ENCODE measurements around the gene FGF1.

FGF1 gene

DNA sequence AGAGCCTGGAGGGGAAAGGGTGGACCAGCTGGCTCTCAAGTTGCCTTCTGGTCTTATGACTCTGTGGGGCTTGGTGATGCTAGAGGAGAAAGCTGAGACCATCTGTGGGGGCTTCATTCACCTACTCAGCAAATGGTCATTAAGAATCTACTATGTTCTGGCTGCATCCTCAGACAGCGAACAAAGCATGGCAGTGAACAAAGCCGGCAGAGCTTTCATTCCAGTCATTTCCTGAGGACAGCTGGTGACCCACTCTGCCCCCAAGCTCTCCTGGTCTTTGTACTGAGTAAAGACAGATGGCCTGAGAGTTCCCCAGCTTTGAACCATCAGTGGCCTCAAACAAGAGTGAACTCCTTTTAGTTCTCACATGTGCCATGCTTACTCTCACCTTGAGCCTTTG is 48.0 kb downstream of the FGF1 start:
- TF ChIP-seq Cebpa-rat (IDR thresholded peaks at IDR 0.05): no peak
- Histone ChIP-seq H3K27me3 (no peaks in the 10 kb centered on the region), H4K20me1 (no peaks in the 10 kb centered on the region), H3K4me3 (no peak overlapping the region), H3K9ac (no peak overlapping the region), H3K36me3 (no peaks in the 10 kb centered on the region), H3K4me2 (no peak overlapping the region), H3K4me1 (peaks cover 12% of the 10 kb centered on the region), H3K27ac (no peak overlapping the region), H3K9me3 (no peaks in the 10 kb centered on the region)

DNA sequence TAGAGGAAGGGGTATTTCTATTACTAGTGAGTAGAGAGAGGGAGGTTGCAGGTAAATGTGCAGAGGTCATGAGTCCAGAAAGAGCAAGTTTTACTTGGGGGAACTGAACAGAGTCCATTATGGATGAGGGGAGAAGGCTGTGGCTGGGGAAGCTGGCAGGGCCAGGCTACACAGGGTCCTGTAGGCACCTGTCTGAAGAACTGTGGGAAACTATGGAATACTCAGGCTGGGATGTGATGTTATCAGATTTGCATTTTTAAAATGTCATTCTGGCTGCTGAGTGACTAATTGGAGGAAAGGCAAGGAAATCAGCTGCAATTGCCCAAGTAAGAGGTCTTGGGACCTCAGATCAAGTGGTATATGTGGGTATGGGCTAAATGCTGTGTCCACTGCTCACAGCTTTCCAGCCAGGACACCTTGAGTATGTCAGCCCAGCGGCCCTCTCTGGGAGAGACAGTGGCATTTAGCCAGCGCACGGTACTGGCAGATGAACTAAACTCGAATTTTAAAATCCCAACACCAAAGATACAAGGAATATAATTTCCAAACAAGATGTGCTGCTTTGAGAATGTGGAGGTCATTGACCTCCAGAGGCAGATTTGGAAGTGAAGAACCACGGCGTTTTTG is 49.1 kb downstream of the FGF1 start:
- no peak overlapping the region for H3K4me2 ChIP-seq
- H3K27ac ChIP-seq: no peak overlapping the region
- peaks cover 12% of the 10 kb centered on the region for H3K4me1 ChIP-seq
- no peak overlapping the region for H3K4me3 ChIP-seq
- no peak for TF ChIP-seq Cebpa-rat (IDR thresholded peaks at IDR 0.05)
- H3K9ac ChIP-seq: no peak overlapping the region
- H3K27me3 ChIP-seq: no peaks in the 10 kb centered on the region
- no peaks in the 10 kb centered on the region for H3K36me3 ChIP-seq
- H3K9me3 ChIP-seq: no peaks in the 10 kb centered on the region
- H4K20me1 ChIP-seq: no peaks in the 10 kb centered on the region

DNA sequence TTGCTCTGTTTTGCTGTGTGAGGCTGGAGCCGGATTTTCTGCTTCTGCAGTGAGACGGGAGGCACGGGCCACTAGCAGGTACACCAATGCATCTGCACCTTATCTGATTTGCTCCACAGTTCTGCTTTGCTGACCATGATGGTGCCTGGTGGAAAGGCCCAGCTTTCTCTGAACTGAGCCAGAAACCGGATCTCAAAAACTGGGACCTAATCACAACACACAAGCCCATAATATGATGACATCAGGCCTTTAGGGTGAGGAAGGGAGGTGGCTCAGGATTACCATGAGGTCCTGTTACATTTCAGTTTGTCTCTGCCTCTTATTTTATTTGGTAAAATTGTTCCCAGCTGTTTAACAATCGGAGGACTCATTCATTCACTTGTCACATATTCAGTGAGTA is 49.8 kb downstream of the FGF1 start:
- Histone ChIP-seq H3K27me3 (no peaks in the 10 kb centered on the region), H3K9ac (no peak overlapping the region), H3K27ac (no peak overlapping the region), H4K20me1 (no peaks in the 10 kb centered on the region), H3K4me1 (peaks cover 12% of the 10 kb centered on the region), H3K36me3 (no peaks in the 10 kb centered on the region), H3K4me2 (no peak overlapping the region), H3K4me3 (no peak overlapping the region), H3K9me3 (no peaks in the 10 kb centered on the region)
- no peak for TF ChIP-seq Cebpa-rat (IDR thresholded peaks at IDR 0.05)

DNA sequence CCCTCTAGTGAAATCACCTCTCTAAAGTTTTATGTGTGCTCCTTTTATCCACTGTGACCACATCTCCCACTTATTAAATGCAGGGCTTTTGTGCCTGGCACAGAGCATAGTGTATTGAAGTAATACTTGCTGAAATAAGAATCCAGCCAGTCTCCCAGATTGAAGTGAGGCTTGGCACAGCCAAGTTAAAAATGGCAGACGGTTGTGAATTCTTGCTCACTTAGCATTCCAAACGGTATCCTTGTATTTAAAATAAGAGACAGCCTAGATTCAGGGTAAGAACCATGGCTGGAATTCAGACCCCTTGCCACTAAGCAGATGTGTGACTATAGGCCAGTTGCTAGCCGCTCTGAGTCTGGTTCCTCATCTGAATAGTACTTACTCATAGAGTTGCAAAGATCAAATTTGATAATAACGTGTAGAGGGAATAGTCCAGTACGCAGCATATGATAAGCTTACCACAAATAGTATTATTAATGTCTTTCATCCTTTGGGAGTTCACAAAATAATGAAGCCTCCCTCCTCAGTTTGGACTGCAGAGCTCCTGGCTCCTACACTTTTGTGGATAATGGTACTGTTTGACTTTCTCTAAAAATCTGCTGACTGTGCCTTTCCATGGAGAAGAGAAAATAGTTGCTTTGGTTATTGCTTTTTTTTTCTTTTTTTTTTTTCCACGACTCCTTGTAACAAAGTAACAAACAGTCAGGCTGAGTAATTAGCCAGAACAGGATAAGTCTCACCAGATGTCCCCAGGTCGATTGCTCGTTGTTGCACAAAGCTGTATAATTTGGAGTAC is 51.5 kb downstream of the FGF1 start:
- no peak overlapping the region for H3K4me2 ChIP-seq
- no peaks in the 10 kb centered on the region for H4K20me1 ChIP-seq
- no peaks in the 10 kb centered on the region for H3K27me3 ChIP-seq
- H3K4me3 ChIP-seq: no peak overlapping the region
- H3K27ac ChIP-seq: no peak overlapping the region
- no peak for TF ChIP-seq Cebpa-rat (IDR thresholded peaks at IDR 0.05)
- H3K4me1 ChIP-seq: no peaks in the 10 kb centered on the region
- H3K9ac ChIP-seq: no peak overlapping the region
- no peaks in the 10 kb centered on the region for H3K9me3 ChIP-seq
- H3K36me3 ChIP-seq: no peaks in the 10 kb centered on the region

DNA sequence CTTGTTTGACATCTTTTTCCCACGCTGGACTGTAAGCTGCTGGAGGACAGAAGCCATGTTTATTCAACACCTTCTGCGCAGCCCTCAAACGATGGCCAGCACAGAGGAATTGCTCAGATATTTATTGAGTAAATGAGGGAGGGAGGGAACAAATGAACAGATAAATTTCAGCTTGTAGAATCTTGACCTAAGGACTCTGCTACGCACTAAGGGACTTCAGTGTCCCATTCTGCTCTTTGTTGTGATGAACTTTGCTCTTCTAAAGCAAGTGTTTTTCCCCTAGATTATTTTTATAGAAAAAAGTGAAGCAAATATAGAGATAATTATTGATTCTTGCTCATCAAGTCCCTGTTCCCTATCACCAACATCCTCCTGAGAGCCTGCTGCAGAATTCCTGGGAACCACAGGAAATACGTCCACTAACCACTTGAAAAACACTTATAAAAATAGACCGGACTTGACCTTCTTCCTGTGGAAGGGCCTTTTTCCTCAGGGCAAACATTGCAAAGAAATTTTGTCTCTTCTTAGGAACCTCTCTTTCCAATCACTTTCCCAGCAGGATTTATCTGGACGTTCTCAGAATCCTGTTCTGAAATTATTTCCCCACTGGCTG is 54.9 kb downstream of the FGF1 start:
- no peak overlapping the region for H3K27ac ChIP-seq
- H3K4me3 ChIP-seq: no peak overlapping the region
- H3K27me3 ChIP-seq: no peaks in the 10 kb centered on the region
- H3K4me1 ChIP-seq: no peaks in the 10 kb centered on the region
- TF ChIP-seq Cebpa-rat (IDR thresholded peaks at IDR 0.05): no peak
- H4K20me1 ChIP-seq: no peaks in the 10 kb centered on the region
- no peak overlapping the region for H3K9ac ChIP-seq
- H3K36me3 ChIP-seq: no peaks in the 10 kb centered on the region
- H3K4me2 ChIP-seq: no peak overlapping the region
- no peaks in the 10 kb centered on the region for H3K9me3 ChIP-seq

DNA sequence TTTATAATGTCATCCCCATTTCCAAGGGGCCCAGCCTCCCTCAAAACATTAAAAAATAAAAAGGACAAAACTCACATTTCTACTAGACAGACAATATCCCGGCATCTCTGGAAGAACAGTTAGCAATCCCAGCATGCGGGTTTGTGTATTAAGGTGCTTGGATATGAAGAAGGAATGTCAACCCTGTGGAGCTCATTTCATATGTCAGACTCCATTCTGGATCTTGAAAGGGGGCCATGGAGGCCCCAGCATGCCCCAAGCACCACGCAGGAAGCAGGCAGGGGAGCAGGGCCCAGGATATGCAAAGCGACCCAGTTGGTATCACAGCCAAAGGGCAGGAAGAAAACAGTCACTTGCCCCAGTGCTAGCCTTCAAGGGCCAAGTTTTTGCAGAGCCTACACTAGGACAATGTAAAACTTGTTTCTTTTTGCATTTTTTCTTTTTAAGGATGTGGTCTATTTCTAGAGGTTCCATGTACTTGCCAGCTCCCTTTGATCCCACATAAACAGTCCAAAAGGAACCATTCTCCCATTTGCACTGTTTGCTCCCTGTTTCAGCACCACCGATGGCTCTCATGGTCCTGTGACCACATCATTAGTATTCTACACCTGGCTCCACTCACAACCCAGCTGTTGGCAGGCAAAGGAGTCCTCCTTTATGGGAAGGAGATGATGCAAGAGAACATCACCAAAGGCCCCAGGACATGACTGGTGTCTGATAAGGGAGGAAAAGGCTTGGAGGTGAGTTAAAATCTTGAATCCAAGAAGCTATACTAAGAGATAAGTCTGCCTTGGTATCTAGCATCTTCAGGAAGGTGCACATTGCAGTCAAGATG is 58.3 kb downstream of the FGF1 start:
- H3K4me1 ChIP-seq: no peaks in the 10 kb centered on the region
- H3K36me3 ChIP-seq: no peaks in the 10 kb centered on the region
- H3K27me3 ChIP-seq: no peaks in the 10 kb centered on the region
- no peak overlapping the region for H3K9ac ChIP-seq
- no peaks in the 10 kb centered on the region for H3K9me3 ChIP-seq
- H3K27ac ChIP-seq: no peak overlapping the region
- H4K20me1 ChIP-seq: no peaks in the 10 kb centered on the region
- no peak overlapping the region for H3K4me2 ChIP-seq
- no peak overlapping the region for H3K4me3 ChIP-seq
- no peak for TF ChIP-seq Cebpa-rat (IDR thresholded peaks at IDR 0.05)

DNA sequence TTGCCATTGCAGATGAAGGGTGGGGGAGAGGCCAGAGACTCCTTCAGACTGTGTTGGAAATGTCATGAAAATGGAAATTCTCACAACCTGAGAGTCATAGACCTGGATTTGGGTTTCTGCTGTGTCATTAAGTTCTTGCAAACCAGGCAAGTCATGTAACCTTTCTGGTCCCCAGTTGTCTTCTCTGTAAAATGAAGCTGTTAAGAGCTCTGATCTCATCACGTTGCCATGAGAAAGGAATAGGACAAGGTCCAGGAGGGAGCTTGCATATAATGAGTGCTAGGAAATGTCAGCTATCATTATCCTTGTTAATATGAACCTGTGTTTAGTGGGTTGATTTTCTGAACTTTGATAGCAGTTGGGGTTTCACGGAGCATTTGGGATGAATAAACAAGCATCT is 59.1 kb downstream of the FGF1 start:
- Histone ChIP-seq H3K4me1 (no peaks in the 10 kb centered on the region), H3K4me2 (no peak overlapping the region), H3K9me3 (no peaks in the 10 kb centered on the region), H3K4me3 (no peak overlapping the region), H3K36me3 (no peaks in the 10 kb centered on the region), H3K27me3 (no peaks in the 10 kb centered on the region), H4K20me1 (no peaks in the 10 kb centered on the region), H3K9ac (no peak overlapping the region), H3K27ac (no peak overlapping the region)
- no peak for TF ChIP-seq Cebpa-rat (IDR thresholded peaks at IDR 0.05)

DNA sequence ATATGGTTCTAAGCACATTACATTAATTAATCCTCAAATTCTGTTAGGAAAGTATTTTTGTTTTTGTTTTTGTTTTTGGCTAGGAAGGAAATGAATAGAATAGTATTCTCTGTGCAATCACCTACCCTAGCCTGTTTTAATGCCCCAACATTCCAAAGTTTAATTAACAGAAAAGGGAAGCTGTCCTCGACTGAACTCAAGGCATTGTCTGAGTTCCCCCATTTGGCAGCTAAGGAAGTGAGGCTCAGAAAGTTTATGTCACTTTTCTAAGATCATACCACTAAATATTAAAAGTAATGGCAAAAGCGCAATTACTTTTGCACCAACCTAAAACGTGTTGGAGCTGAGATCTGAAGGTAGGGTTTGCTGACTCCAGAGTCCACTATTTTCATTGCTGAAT is 59.8 kb downstream of the FGF1 start:
- Histone ChIP-seq H3K9ac (no peak overlapping the region), H3K4me1 (no peaks in the 10 kb centered on the region), H3K36me3 (no peaks in the 10 kb centered on the region), H3K27ac (no peak overlapping the region), H3K27me3 (no peaks in the 10 kb centered on the region), H3K4me3 (no peak overlapping the region), H3K4me2 (no peak overlapping the region), H3K9me3 (no peaks in the 10 kb centered on the region), H4K20me1 (no peaks in the 10 kb centered on the region)
- no peak for TF ChIP-seq Cebpa-rat (IDR thresholded peaks at IDR 0.05)

DNA sequence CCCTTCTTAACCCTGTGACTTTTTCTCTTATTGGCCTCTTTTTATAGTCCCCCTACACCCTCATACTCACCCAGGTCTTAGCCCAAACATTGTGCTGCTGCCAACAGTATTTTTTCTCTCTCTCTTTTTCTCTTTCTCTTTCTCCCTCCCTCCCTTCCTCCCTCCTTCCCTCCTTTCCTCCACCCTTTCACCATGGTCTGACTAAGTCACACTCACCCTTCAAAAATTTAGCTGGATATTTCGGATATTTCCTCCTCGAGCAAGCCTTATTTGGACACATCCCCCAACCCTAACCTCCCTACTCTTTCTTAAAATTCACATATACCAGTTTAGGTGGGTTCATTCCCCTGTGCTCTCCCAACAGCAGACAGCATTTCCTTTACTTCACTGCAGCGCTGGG is 64.7 kb downstream of the FGF1 start:
- H3K4me3 ChIP-seq: no peak overlapping the region
- H3K9ac ChIP-seq: no peak overlapping the region
- H3K4me1 ChIP-seq: 0 out of 2 replicates have a peak, but pooled peaks cover 5% of the 10 kb centered on the region
- no peak for TF ChIP-seq Cebpa-rat (IDR thresholded peaks at IDR 0.05)
- H3K4me2 ChIP-seq: no peak overlapping the region
- no peak overlapping the region for H3K27ac ChIP-seq
- peaks cover 12% of the 10 kb centered on the region for H3K9me3 ChIP-seq
- no peaks in the 10 kb centered on the region for H3K36me3 ChIP-seq
- no peaks in the 10 kb centered on the region for H4K20me1 ChIP-seq
- H3K27me3 ChIP-seq: no peaks in the 10 kb centered on the region
